OCI-LY3 (cell line): ENCODE data around the gene FLRT2.

ENCODE experiments used
- H2AFZ ChIP-seq: fragments of 200-600, 300-600 bp; shearing (Covaris generic); 2 replicates; pipeline ENCODE4 v1.6.0; 2014; ENCODE audit warnings: antibody characterized with exemption, low read depth, low read length
- H3K27ac ChIP-seq: fragments of 200-600, 300-600 bp; sonication (generic); 2 replicates; pipeline ENCODE4 v1.5.1; 2014; ENCODE audit warnings: mild to moderate bottlenecking, low read length, moderate library complexity, mixed read lengths
- H3K27me3 ChIP-seq: fragments of 200-600, 300-600 bp; sonication (generic); 2 replicates; pipeline ENCODE4 v1.6.1; 2014; ENCODE audit warnings: low read depth, low read length, mixed read lengths
- H3K36me3 ChIP-seq: fragments of 200-600, 300-600 bp; sonication (generic); replicated peaks from 2 replicates; pipeline ENCODE3; 2014; ENCODE audit warnings: low read depth, low read length, mixed read lengths
- H3K4me1 ChIP-seq: fragments of 300-600, 200-600 bp; sonication (generic); 2 replicates; pipeline ENCODE4 v1.6.1; 2014; ENCODE audit warnings: low read length, mixed read lengths
- H3K4me2 ChIP-seq: fragments of 200-600, 300-600 bp; sonication (generic); 2 replicates; pipeline ENCODE4 v1.6.1; 2014; ENCODE audit warnings: low read length, mixed read lengths
- H3K4me3 ChIP-seq: fragments of 300-600, 200-600 bp; sonication (generic); 2 replicates; pipeline ENCODE4 v1.5.1; 2014; ENCODE audit warnings: antibody characterized with exemption, mild to moderate bottlenecking, low read length, moderate library complexity
- H3K79me2 ChIP-seq: fragments of 300-600, 200-600 bp; shearing (Covaris generic); 2 replicates; pipeline ENCODE4 v1.6.1; 2014; ENCODE audit warnings: mild to moderate bottlenecking, low read length, mixed read lengths
- H3K9ac ChIP-seq: fragments of 300-600, 200-600 bp; shearing (Covaris generic); 2 replicates; pipeline ENCODE4 v1.6.0; 2014; ENCODE audit warnings: mild to moderate bottlenecking, low read length, moderate library complexity
- H3K9me3 ChIP-seq: fragments of 200-600, 300-600 bp; shearing (Covaris generic); 2 replicates; pipeline ENCODE4 v1.6.1; 2014; ENCODE audit warnings: low read length, mixed read lengths; ENCODE audit not compliant: insufficient read depth
- H4K20me1 ChIP-seq: fragments of 200-600, 300-600 bp; sonication (generic); 2 replicates; pipeline ENCODE4 v1.6.1; 2016; ENCODE audit warnings: low read length, mixed read lengths; ENCODE audit not compliant: insufficient read depth
- CTCF ChIP-seq: fragments of 200-600, 300-600 bp; sonication (generic); IDR thresholded peaks from 2 replicates; pipeline ENCODE4 v1.5.1; 2014; ENCODE audit warnings: antibody characterized with exemption, low read length, low read depth
- EZH2phosphoT487 ChIP-seq: fragments of 200-600 bp; shearing (Covaris generic); IDR thresholded peaks from 2 replicates; pipeline ENCODE4 v1.6.1; 2018; ENCODE audit warnings: antibody characterized with exemption, mixed run types, low read depth

The FLRT2 gene

GRCh38 chr14:85531141-85531586, 1.2 kb downstream of the FLRT2 start:
- no peak overlapping the region for H3K9ac ChIP-seq
- H3K4me2 ChIP-seq, result no peak overlapping the region
- H3K27me3 ChIP-seq, result no peaks in the 10 kb centered on the region
- H3K4me1 ChIP-seq, result no peaks in the 10 kb centered on the region
- no peak for TF ChIP-seq EZH2phosphoT487
- TF ChIP-seq CTCF, result no peak
- H3K4me3 ChIP-seq, result no peak overlapping the region
- no peaks in the 10 kb centered on the region for H4K20me1 ChIP-seq
- no peak overlapping the region for H3K27ac ChIP-seq
- no peaks in the 10 kb centered on the region for H3K79me2 ChIP-seq
- H2AFZ ChIP-seq, result no peak overlapping the region
- H3K9me3 ChIP-seq, result peaks cover 6% of the 10 kb centered on the region; the same call in 1 of the 2 replicates
- no peaks in the 10 kb centered on the region for H3K36me3 ChIP-seq

- no peak overlapping the region for H3K9ac ChIP-seq
- no peak overlapping the region for H3K4me3 ChIP-seq
- no peaks in the 10 kb centered on the region for H4K20me1 ChIP-seq
- H3K27me3 ChIP-seq, result no peaks in the 10 kb centered on the region
- no peak overlapping the region for H3K4me2 ChIP-seq
- no peak overlapping the region for H3K27ac ChIP-seq
- H3K79me2 ChIP-seq, result no peaks in the 10 kb centered on the region
- H3K4me1 ChIP-seq, result no peaks in the 10 kb centered on the region
- peaks cover 6% of the 10 kb centered on the region; the same call in 1 of the 2 replicates for H3K9me3 ChIP-seq
- H2AFZ ChIP-seq, result no peak overlapping the region
- TF ChIP-seq EZH2phosphoT487, result no peak
- TF ChIP-seq CTCF, result no peak
- no peaks in the 10 kb centered on the region for H3K36me3 ChIP-seq
These were observed 1.8 kb downstream of the FLRT2 start for GRCh38 chr14:85531587-85532373.

DNA sequence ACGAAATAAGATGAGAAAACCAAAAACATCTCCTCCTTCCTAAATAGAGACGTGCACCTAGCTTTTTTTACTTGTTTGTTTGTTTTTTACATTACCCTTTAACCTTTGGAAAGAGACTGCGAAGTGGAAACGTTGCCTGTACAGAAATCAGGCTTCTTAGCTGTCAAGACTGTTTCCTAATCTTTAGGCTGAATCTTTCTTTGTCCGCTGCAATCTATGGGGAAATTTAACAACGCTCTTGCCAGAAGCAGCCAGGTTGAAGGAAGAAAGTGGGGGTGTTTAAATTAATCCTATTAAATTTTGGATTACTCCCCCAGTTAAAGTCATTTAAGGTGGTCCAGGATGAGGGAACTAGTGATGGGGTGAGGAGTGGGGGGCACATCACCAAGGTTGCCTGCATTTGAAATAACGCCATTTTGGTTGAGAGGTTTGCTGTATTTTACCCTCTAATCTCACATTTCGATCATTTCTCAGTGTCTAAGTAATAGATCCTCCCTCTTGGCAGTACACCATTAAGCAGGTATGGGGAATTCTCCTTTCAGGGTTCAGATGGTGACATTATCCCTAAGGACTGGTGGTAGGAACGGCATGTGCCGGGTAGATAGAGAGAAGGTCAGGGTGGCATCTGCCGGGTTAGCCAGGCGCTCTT, 2.6 kb downstream of the FLRT2 start:
- TF ChIP-seq EZH2phosphoT487, result no peak
- no peak for TF ChIP-seq CTCF
- Histone ChIP-seq H3K27ac (no peak overlapping the region), H2AFZ (no peak overlapping the region), H3K4me1 (no peaks in the 10 kb centered on the region), H3K36me3 (no peaks in the 10 kb centered on the region), H3K27me3 (no peaks in the 10 kb centered on the region), H3K4me2 (no peak overlapping the region), H3K9me3 (peaks cover 6% of the 10 kb centered on the region; the same call in 1 of the 2 replicates), H3K4me3 (no peak overlapping the region), H4K20me1 (no peaks in the 10 kb centered on the region), H3K79me2 (no peaks in the 10 kb centered on the region), H3K9ac (no peak overlapping the region)
